ENCODE results near the gene HSPA8.
"Not testable (repeated sequence)": the region's sequence is repeated elsewhere in the genome, so short reads cannot be mapped to it uniquely, and the experiment has no call there.

The HSPA8 gene

DNA sequence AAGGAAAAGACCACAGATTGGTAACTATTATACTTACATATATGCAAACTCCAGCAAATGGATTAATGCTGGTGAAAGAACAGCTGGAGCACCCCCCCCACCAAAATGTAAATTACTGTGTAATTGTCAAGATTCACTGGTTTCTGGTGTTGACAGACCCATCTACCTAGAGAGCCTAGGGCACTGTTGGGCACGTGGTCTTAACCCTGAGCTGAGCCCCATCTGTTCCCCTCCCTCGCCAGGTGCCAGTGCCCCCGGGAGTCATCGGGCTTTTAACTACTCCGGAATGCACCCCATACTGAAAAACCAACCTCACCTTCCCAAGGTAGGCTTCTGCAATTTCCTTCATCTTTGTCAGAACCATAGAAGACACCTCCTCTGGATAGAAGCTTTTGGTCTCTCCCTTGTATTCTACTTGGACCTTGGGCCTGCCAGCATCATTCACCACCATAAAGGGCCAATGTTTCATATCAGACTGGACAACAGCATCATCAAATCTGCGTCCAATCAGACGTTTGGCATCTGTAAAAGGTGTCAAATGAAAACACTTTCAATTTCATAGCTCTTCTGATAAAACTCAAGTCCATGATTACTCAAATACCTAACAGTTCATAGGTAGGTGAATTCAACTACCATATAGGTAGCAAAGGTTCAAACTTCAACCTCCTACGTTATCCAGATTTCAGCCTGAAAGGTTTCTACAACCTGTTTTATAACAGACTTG is 1.5 kb downstream of the HSPA8 start:
- Histone ChIP-seq H3K27ac (peak overlapping the region; percentile 100), H3K4me1 (peaks cover 64% of the 10 kb centered on the region)
- no peak for TF ChIP-seq Cebpa-rat (IDR thresholded peaks at IDR 0.05)

DNA sequence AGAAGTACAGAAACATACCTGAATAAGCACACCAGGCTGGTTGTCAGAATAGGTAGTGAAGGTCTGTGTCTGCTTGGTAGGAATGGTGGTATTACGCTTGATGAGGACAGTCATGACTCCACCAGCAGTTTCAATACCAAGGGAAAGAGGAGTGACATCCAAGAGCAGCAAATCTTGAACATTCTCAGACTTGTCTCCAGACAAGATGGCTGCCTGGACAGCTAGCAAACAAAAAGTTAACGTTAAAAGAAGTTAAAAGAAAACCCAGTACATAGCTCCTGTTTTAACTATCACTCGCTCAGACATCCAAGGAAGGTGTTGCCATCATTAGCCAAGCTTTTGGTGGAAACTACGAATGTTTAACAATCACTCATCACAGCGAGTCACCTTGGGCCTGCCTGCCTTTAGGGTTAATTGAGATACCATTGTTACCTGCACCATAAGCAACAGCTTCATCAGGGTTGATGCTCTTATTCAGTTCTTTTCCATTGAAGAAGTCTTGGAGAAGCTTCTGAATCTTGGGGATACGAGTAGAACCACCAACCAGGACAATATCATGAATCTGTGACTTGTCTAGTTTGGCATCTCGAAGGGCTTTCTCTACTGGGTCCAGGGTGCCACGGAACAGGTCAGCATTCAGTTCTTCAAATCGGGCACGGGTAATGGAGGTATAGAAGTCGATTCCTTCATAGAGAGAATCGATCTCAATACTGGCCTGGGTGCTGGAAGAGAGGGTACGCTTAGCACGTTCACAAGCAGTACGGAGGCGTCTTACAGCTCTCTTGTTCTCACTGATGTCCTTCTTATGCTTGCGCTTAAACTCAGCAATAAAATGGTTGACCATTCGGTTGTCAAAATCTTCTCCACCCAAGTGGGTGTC is 2.7 kb downstream of the HSPA8 start:
- H3K9ac ChIP-seq: peak overlapping the region; percentile 99
- H3K36me3 ChIP-seq: peaks cover 69% of the 10 kb centered on the region
- not testable (repeated sequence) for H3K27me3 ChIP-seq, H3K27ac ChIP-seq, H3K9me3 ChIP-seq
- peak overlapping the region; percentile 91 for H3K4me3 ChIP-seq
- H4K20me1 ChIP-seq: peaks cover 76% of the 10 kb centered on the region
- peaks cover 52% of the 10 kb centered on the region for H3K4me1 ChIP-seq
- peak overlapping the region; percentile 95 for H3K4me2 ChIP-seq

More for the DNA sequence above, 1.5 kb downstream of the HSPA8 start:
- Histone ChIP-seq H3K9ac (peak overlapping the region; percentile 99), H3K4me2 (peak overlapping the region; percentile 95), H4K20me1 (peaks cover 64% of the 10 kb centered on the region), H3K27me3 (no peaks in the 10 kb centered on the region), H3K36me3 (peaks cover 60% of the 10 kb centered on the region), H3K4me3 (peak overlapping the region; percentile 91), H3K9me3 (no peaks in the 10 kb centered on the region)

DNA sequence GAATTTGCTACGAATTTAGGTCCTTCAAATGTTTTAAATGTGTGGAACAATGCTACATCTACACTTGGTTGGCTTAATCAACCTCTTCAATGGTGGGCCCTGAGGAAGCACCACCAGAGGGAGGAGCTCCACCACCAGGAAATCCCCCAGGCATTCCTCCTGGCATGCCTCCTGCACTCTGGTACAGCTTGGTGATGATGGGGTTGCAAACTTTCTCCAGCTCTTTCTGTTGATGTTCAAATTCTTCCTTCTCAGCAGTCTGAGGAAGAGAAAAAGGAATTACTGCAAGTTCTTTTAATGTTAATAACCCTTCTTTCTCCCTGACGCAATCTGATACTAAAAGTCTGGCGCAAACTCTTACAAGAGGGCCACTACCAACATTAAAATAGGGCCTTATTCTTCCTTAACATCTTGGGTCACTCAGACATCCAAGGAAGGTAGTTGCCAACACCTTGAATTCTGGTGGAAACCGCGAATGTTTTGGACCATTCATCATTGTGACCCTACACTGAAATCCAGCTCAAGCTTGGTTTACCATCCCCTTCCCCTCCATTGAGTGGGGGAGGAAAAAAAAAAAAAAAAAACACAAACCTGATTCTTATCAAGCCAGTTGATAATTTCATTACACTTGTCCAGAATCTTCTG is 4.2 kb downstream of the HSPA8 start:
- Histone ChIP-seq H3K27ac (no peak overlapping the region), H3K27me3 (no peaks in the 10 kb centered on the region), H3K9me3 (no peaks in the 10 kb centered on the region), H3K9ac (peak overlapping the region; percentile 99; the same call in 1 of the 2 replicates), H3K4me2 (peak overlapping the region; percentile 95), H3K4me1 (peaks cover 42% of the 10 kb centered on the region), H4K20me1 (peaks cover 87% of the 10 kb centered on the region), H3K4me3 (peak overlapping the region; percentile 91), H3K36me3 (peaks cover 83% of the 10 kb centered on the region)
- TF ChIP-seq Cebpa-rat (IDR thresholded peaks at IDR 0.05): no peak

GRCh38 chr11:123056835-123057491 is 5.0 kb downstream of the HSPA8 start:
- Histone ChIP-seq H3K4me2 (peak overlapping the region; percentile 95), H3K4me3 (no peak overlapping the region), H3K4me1 (peaks cover 42% of the 10 kb centered on the region), H4K20me1 (peaks cover 87% of the 10 kb centered on the region), H3K9me3 (no peaks in the 10 kb centered on the region), H3K27me3 (no peaks in the 10 kb centered on the region), H3K36me3 (peaks cover 90% of the 10 kb centered on the region), H3K27ac (no peak overlapping the region; the same call in 1 of the 2 replicates), H3K9ac (peak overlapping the region; percentile 16; the same call in 1 of the 2 replicates)
- no peak for TF ChIP-seq Cebpa-rat (IDR thresholded peaks at IDR 0.05)

DNA sequence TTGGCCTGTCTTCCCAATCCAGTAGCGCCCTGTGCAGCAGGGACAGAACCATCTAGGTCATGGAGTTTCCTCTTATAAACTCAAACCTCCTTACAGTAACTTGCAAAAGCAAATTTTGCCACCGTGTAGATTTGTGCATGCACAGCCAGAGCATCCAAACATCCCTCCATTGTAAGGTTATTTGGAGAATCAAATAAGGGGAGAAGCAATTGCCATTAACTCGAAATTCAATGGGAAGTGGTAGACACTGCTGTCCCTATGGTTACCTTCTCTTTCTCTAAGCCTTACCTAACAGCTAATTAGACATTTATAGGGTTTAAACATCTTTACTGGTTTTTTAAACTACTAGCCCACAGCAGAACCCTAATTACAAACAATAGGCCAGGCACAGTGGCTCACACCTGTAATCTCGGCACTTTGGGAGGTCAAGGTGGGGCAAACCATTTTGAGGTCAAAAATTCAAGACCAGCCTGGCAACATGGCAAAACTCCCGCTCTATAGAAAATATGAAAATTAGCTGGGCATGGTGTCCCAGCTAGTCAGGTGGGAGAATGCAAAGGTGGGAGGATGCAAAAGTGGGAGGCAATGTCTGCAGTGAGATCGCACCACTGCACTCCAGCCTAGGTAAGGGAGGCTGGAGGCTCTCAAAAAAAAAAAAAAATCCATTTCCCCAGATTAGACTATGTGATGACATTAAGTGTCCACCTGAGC is 6.6 kb downstream of the HSPA8 start:
- Histone ChIP-seq H3K4me1 (peaks cover 42% of the 10 kb centered on the region), H3K9me3 (no peaks in the 10 kb centered on the region), H3K36me3 (peaks cover 80% of the 10 kb centered on the region), H3K4me2 (peak overlapping the region; percentile 10; the same call in 1 of the 2 replicates), H3K27ac (no peak overlapping the region), H3K9ac (no peak overlapping the region), H3K27me3 (no peaks in the 10 kb centered on the region), H3K4me3 (no peak overlapping the region), H4K20me1 (peaks cover 72% of the 10 kb centered on the region)
- TF ChIP-seq Cebpa-rat (IDR thresholded peaks at IDR 0.05): no peak

DNA sequence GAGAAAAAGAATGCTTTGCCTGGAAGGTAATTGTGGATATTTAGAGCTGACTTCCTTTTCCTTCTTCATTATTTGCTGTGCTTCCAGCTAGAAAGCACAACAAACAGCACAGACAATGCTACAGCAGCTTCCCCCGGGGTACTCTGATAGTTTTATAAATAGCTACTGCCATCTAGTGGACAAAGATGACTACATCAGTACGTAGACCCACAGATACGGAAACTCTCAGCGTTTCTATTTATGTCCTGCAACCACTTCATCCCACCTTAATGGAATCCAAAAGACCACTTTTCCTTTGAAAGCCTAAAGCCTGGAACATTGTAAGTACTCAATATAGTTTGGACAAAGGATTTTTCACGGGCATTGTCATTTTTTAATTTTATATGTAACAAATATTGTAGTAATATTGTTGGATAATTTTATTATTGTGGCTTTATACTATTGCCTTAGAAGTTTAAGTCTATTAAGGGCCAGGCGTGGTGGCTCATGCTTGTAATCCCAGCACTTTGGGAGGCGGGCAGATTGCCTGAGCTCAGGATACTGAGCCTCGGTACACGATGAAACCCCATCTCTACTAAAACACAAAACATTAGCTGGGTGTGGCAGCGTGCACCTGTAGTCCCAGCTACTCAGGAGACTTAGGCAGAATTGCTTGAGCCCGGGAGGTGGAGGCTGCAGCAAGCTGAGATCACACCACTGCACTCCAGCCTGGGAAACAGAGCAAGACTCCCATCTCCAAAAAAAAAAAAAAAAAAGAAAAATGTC is 7.5 kb downstream of the HSPA8 start:
- no peak overlapping the region for H3K27ac ChIP-seq
- H3K36me3 ChIP-seq: peaks cover 71% of the 10 kb centered on the region
- no peak overlapping the region for H3K4me2 ChIP-seq
- no peak overlapping the region for H3K9ac ChIP-seq
- no peaks in the 10 kb centered on the region for H3K9me3 ChIP-seq
- H3K27me3 ChIP-seq: no peaks in the 10 kb centered on the region
- H4K20me1 ChIP-seq: peaks cover 64% of the 10 kb centered on the region
- TF ChIP-seq Cebpa-rat (IDR thresholded peaks at IDR 0.05): no peak
- peaks cover 35% of the 10 kb centered on the region for H3K4me1 ChIP-seq
- no peak overlapping the region for H3K4me3 ChIP-seq

- Histone ChIP-seq H3K4me3 (no peak overlapping the region), H3K9me3 (no peaks in the 10 kb centered on the region), H3K4me2 (no peak overlapping the region), H3K36me3 (peaks cover 57% of the 10 kb centered on the region), H3K4me1 (peaks cover 21% of the 10 kb centered on the region), H3K9ac (no peak overlapping the region), H3K27ac (no peak overlapping the region), H3K27me3 (no peaks in the 10 kb centered on the region), H4K20me1 (peaks cover 50% of the 10 kb centered on the region)
- TF ChIP-seq Cebpa-rat (IDR thresholded peaks at IDR 0.05): no peak
Measured at GRCh38 chr11:123052901-123053721, 8.8 kb downstream of the HSPA8 start.

- H3K4me2 ChIP-seq: no peak overlapping the region
- H3K27me3 ChIP-seq: no peaks in the 10 kb centered on the region
- H3K9ac ChIP-seq: no peak overlapping the region
- no peak for TF ChIP-seq Cebpa-rat (IDR thresholded peaks at IDR 0.05)
- peaks cover 43% of the 10 kb centered on the region for H3K36me3 ChIP-seq
- peaks cover 6% of the 10 kb centered on the region for H3K4me1 ChIP-seq
- peaks cover 35% of the 10 kb centered on the region for H4K20me1 ChIP-seq
- no peaks in the 10 kb centered on the region for H3K9me3 ChIP-seq
- no peak overlapping the region for H3K27ac ChIP-seq
- H3K4me3 ChIP-seq: no peak overlapping the region
Measured at GRCh38 chr11:123051634-123052033, 10.3 kb downstream of the HSPA8 start.

Measured in BLaER1 (cell line).